GM06990 (cell line): ENCODE results near the gene NPR2.

Experiments
- DNase-seq: peaks from one replicate; pipeline ENCODE4 v3.0.0-alpha.2; 2011; ENCODE audit not compliant: insufficient read length; ENCODE audit errors: extremely low read depth
- H3K27me3 ChIP-seq: replicated peaks from 2 replicates; pipeline ENCODE4 v1.6.0; 2011; ENCODE audit warnings: low read length; ENCODE audit not compliant: control insufficient read depth, insufficient read depth
- H3K36me3 ChIP-seq: 2 replicates; pipeline ENCODE4 v1.5.1; 2011; ENCODE audit warnings: low read length; ENCODE audit not compliant: control insufficient read depth, insufficient read depth
- H3K4me3 ChIP-seq: replicated peaks from 2 replicates; pipeline ENCODE4 v1.5.1; 2011; ENCODE audit warnings: low read depth, mild to moderate bottlenecking, control low read depth, low read length
- TF ChIP-seq, protein P1 (sequence below): IDR thresholded peaks from 2 replicates; pipeline ENCODE4 v1.5.1; 2011; ENCODE audit warnings: low read length, control low read depth, mild to moderate bottlenecking, inconsistent platforms; ENCODE audit not compliant: insufficient read depth, poor library complexity, severe bottlenecking

Gene NPR2

DNA sequence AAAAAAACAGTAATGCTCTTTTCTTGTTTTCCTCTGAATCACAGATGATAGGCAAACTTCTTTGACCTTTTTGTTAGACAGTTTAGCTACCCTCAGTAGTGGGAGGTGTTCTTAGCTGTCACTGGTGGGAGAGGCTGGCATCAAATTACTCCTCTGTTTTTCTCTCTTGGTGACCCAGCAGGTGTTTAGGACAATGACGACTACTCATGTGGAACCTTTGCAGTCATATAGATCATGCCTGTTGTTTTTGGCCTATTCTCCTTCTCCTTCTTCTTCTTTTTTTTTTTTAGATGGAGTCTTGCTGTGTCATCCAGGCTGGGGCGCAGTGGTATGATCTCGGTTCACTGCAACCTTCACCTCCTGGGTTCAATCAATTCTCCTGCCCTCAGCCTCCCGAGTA is 15.4 kb upstream of the NPR2 start:
- TF ChIP-seq, protein P1, sequence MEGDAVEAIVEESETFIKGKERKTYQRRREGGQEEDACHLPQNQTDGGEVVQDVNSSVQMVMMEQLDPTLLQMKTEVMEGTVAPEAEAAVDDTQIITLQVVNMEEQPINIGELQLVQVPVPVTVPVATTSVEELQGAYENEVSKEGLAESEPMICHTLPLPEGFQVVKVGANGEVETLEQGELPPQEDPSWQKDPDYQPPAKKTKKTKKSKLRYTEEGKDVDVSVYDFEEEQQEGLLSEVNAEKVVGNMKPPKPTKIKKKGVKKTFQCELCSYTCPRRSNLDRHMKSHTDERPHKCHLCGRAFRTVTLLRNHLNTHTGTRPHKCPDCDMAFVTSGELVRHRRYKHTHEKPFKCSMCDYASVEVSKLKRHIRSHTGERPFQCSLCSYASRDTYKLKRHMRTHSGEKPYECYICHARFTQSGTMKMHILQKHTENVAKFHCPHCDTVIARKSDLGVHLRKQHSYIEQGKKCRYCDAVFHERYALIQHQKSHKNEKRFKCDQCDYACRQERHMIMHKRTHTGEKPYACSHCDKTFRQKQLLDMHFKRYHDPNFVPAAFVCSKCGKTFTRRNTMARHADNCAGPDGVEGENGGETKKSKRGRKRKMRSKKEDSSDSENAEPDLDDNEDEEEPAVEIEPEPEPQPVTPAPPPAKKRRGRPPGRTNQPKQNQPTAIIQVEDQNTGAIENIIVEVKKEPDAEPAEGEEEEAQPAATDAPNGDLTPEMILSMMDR, result no peak
- DNase-seq, result peak; percentile 32
- H3K27me3 ChIP-seq, result no peaks in the 10 kb centered on the region
- no peak overlapping the region for H3K4me3 ChIP-seq
- H3K36me3 ChIP-seq, result no peaks in the 10 kb centered on the region

DNA sequence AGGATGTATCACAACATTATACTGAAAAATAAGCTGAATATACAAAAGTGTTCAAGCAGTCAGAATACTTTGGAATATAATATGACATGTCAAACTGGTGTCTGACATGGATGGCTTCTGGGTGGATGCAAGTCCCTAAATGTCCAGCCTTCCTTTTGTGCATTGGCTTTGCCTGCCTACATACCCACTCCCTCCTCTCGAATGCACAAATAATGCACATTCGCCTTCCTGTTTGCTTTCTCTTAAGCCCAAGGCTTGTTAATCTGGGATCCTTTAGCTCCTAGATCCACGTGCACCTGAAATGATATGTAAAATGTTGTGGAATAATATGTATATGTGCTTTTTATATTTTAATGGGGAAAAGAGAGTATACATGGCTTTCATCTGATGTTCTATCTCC is 12.9 kb upstream of the NPR2 start:
- Histone ChIP-seq H3K4me3 (no peak overlapping the region), H3K27me3 (no peaks in the 10 kb centered on the region), H3K36me3 (no peaks in the 10 kb centered on the region)
- no peak for DNase-seq
- TF ChIP-seq, protein P1, result no peak

DNA sequence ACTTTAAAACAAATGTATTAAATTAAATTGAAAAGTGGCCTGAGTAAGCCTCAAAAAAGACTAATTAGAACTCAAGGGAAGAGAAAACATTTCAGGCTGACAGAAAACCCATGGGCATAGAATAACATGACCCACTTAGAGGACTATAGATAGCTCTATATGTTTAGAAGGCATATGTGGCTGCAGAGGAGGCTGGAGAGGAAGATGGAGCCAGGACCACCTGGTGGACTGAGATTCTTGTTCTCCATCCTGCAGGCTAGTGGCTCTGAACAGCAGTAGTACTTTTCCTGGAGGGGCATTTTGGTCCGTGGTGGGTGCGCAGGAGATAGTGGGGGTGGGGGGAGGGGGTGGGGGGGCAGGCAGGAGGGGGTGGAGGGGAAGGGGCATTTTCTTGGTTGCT is 10.3 kb upstream of the NPR2 start:
- Histone ChIP-seq H3K27me3 (no peaks in the 10 kb centered on the region), H3K4me3 (no peak overlapping the region), H3K36me3 (peaks cover 3% of the 10 kb centered on the region; the same call in 1 of the 2 replicates)
- DNase-seq, result no peak
- TF ChIP-seq, protein P1, result no peak

DNA sequence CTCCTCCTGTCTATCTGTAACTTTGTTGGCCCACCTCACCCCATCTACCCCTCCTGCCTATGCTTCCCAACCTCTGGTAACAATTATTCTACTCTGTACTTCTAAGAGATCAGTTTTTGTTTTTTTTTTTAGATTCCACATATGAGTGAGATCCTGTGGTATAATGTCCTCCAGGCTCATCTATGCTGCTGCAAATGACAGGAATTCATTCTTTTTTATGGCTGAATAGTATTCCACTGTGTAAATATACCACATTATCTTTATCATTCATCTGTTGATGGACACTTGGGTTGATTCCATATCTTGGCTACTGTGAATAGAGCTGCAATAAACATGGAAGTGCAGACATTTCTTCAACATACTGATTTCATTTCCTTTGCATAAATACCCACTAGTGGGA is 8.0 kb upstream of the NPR2 start:
- H3K4me3 ChIP-seq, result no peak overlapping the region
- DNase-seq, result no peak
- no peaks in the 10 kb centered on the region for H3K27me3 ChIP-seq
- H3K36me3 ChIP-seq, result peaks cover 3% of the 10 kb centered on the region; the same call in 1 of the 2 replicates
- TF ChIP-seq, protein P1, result no peak

DNA sequence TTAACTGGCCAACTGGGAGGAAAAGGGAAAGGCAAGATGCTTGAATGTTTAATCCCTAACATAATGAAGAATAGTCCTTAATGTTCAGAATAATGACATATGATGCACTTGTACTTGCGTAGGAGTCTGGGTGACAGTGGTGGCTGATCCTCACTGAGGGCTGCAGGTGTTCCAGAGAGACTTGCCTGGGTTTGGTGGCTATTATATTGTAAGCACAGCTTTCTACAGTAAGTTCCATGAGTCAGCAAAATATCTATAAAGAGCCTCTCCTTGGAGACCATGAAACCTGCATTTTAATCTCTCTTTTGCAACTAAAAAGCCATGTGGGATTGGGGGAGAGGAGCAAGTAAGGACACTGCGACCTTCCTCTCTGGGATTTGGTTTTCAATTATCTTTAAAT is 1.9 kb upstream of the NPR2 start:
- Histone ChIP-seq H3K27me3 (no peaks in the 10 kb centered on the region), H3K36me3 (peaks cover 8% of the 10 kb centered on the region), H3K4me3 (no peak overlapping the region)
- TF ChIP-seq, protein P1, result no peak
- DNase-seq, result no peak

DNA sequence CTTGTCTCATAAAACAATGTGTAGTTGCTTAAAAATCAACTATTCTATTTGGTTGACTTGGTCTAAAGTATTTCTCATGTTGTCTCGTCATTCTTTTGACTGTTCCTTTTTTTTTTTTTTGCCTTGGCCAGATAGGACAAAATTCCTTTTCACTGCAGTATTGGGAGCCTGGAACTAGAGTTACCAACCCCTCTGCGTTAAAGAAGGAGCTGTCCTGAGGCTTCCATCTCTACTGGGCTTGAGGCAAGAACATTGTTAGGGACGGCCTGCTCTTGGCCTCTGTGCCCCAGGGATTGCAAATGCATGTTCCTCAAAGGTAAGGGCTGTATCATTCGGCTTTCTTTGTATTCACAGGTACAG is 1.4 kb upstream of the NPR2 start:
- no peaks in the 10 kb centered on the region for H3K27me3 ChIP-seq
- TF ChIP-seq, protein P1, result no peak
- peaks cover 8% of the 10 kb centered on the region for H3K36me3 ChIP-seq
- no peak overlapping the region for H3K4me3 ChIP-seq
- DNase-seq, result no peak
